ENCODE measurements around the gene POU2F3.
"Not testable (repeated sequence)": the region's sequence is repeated elsewhere in the genome, so short reads cannot be mapped to it uniquely, and the experiment has no call there.

DNA sequence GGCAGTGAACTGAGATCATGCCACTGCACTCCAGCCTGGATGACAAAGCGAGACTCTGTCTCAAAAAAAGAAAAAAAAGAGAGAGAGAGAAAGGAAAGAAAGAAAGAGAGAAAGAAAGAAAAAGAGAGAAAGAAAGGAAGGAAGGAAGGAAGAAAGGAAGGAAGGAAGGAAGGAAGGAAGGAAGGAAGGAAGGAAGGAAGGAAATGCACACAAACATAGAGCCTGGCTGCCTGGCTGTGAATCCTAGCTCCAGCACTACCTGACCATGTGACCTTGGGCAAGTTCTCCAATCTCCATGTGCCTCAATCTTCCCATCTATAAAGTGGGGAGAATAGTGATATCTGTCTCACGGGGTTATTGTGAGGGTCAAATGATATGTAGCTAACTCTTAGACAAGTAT, 34.0 kb downstream of the POU2F3 start:
- not testable (repeated sequence) for TF ChIP-seq CTCF, POLR2A (IDR thresholded peaks at IDR 0.05)

Measured in esophagus squamous epithelium (tissue), 4 donors.